Hematopoietic multipotent progenitor cell treated with erythropoietin and hydrocortisone succinate and interleukin-3 and kit ligand, for 17 days (in vitro differentiated cells): ENCODE measurements around the gene GFRA4.

Experiments
- DNase-seq: peaks from one replicate; pipeline ENCODE4 v3.0.0-alpha.2; 2015; ENCODE audit warnings: low spot score

Gene GFRA4

DNA sequence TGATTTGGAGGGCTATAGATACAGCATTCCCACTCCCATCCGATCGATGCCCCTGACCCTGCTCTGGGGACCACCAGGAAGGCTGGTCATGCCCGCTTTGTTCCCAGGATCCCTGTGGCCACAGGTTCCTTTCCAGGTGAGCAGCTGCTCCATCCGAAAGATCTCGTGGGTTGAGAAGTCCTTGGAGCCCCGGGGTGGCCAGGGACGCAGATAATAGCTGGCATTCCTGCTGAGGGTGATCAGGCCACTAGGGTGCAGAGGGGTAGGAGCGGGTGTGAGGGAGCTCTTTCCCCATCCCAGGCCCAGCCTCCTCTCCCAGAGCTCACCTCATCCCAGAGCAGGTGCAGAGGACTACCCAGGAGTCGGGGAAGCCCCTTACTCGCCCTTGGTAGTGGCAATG, 11.2 kb upstream of the GFRA4 start:
- DNase-seq: no peak

DNA sequence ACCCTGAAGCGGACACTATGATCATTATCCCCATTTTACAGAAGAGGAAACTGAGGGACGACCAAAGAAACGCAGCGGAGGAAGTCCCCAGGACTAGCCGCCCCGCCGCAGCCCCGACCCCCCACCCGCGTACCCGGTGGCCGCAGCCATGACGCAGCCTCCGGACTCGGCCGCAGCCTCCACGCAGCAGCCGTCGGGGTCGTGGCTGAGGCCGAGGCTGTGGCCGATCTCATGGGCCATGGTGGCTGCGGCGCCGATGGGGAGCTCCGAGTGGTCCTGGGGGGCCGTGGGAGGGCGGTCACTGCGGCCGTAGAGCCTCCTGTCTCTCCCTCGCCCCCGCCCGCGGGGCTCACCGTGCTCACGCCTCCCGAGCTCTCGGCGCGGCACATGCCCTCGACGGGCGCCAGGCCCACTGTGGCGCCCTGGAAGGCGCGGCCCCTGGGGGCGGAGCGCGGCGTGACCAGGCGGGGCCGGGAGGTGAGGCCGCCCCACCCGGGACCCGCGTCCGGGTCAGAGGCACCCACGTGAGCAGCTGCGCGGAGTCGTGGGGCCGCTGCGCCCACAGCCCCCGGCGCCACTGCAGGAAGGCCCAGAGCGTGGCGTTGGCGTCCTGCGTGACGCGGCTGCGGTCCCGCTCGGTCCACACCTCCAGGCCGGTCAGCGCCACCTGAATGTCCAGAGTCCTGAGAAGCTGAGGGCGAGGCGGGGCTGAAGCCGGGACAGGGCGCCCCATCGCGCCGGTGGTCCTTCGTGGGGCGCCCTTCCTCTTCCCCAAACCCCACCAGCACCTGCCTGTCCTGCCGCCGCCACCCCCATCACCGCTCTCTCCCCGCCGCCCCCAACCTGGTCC, 10.2 kb upstream of the GFRA4 start:
- no peak for DNase-seq

DNA sequence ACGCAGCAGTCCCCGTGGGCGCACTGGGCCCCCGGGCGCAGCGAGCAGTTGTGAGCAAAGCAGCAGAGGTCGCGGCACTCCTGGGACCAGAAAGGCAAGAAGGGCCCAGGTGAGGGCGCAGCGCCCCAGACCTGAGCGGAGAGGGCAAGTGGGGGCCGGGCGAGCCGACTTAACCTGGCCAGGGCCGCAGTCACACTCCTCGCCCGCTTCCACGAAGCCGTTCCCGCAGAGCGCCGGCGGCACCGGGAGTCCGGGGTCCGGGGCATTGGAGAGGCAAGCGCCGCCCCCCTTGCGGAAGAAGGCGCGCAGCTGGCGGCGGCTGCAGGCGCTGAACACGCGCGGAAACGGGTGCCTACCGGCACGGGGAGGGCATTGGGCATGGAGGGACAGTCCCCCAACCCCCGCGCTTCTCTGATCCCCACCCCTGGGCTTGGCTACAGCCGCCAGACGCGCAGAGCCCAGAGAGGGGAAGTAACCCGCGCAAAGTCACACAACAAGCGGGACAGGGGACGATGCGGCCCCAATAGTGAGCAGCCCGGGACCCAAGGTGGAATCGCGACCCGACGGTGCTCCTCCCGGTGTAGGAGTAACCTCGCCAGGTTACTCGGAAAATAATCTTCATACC, 9.5 kb upstream of the GFRA4 start:
- no peak for DNase-seq

DNA sequence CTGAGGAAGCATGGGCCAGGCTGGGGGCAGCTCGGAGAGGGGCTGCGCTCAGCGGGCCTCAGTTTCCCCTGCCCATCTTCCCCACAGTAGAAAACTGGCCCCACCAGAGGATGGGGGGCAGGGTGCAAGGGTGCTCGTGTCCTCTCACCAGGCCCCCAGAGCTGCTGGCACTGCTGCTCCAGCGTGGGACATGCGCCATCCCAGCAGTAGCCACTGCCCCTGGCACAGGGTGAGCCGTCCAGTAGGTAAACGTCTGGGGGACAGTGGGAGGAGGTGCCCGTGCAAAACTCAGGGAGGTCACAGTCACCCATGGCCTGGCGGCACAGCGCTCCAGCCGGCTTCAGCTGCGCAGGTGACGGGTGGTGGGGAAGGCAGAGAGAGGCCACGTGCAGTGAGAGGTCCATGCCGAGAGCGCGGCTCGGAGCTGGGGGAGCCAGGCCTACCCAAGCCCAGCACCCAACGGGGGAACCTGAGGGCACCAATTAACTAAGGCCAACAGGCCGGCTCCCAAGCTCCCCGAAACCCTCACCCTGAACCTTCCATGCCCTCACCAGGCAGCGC, 8.9 kb upstream of the GFRA4 start:
- DNase-seq: no peak

DNA sequence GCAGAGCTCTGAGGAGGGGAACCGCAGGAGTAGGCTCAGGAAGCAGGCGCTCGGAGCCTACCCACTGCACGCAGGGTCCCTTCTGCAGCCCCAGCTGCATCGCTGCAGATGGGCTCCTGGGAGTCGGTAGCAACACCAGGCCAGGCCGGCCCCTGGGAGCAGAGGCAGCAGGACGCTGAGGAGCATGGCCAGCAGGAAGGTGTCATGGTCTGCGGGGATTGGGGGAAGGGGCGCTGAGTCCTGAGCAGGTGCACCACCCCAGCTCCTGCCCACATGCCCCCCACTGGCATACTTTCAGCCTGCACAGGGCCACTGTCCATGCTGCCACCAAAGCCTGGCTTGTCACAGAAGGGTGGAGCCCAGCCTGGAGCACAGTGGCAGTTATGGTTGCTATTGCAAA, 7.7 kb upstream of the GFRA4 start:
- no peak for DNase-seq

DNA sequence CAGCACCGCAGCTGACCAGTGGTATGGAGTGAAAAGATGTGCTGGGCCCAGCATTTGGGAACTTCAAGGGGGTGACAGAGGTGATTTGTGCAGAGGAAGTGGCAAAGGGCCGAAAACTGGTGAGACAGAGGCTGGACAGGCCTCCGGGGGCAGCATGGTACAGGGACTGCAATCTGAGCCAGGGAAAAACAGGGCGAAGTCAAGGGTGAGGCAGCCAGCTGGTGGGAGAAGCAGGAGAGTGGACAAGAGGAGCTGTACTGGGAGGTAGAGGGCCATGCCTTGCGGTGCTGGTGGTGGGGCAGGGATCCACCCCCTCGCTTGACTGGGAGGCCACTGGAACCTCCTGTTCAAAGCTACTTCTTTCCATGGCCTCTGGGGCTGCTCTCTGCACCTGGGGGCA, 7.3 kb upstream of the GFRA4 start:
- no peak for DNase-seq

DNA sequence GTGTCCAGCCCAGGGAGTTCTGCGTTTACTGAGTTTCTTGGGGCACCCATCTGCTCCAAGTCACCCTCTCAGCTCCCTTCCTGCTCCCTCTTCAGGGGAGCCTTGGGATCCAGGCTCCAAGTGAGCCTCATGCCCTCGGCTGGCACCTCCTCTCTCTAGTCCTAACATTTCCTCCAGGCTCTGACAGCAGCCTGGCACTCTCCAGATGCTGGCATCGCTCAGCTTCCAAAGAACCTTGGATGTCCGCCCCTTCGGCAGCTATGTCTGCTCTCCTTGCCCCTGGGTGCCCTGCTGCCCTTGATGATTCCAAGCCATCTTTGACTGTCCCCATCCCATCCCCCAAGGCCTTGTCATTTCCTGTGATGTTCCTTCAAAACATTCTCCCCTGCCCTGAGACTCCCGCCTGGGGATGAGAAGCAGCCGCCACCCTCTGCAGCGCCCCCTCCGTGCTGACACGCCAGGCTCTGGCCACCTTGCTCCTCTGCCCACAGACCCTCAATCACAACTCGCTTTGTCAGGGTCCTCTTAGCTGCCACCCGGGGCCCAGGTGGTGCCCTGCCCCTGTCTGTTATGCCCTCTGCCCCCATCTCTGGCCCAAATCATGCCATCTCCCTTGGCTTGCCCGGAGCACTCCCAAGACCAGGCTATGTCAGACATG, 6.6 kb upstream of the GFRA4 start:
- DNase-seq: no peak

DNA sequence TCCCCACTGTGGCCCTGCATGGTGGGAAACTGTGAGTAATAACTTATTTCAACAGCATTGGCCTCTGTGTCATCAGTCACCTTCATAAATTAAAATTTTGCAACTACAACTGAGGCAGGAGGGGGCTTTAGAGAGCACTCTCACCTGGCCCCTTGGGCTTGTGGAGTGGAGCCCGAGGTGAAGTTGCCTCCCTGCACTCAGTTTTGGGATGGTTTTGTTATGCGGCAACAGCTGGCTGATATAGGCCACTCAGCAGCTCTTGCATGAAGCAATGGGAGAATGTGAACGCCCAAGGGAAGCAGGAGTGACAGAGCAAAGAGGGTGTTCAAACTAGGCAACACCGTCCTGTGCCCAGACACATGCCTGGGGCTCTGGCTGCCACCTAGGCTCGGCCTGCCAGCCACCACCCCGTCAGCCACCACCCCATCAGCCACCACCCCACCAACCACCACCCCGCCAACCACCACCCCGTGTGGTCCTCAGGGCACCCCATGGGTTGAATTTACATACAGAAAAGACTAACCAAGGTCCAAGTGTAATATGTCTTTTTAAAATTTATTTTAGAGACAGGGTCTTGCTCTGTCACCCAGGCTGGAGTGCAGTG, 4.3 kb upstream of the GFRA4 start:
- no peak for DNase-seq

DNA sequence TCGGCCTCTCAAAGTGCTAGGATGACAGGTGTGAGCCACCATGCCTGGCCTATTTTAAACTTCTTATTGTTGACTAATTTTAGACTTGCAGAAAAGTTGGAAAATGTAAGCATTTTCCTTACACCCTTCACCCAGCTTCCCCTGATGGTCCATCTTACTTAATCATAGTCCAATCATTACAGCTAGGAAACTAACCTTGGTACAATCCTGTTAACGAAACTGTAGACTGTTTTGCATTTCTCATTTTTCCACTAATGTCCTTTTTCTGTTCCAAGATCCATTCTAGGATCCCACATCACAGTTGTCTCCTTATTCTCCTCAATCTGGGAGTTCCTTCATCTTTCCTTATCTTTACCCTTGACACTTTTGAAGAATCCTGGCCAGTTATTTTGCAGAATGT, 659 bp upstream of the GFRA4 start:
- no peak for DNase-seq

DNA sequence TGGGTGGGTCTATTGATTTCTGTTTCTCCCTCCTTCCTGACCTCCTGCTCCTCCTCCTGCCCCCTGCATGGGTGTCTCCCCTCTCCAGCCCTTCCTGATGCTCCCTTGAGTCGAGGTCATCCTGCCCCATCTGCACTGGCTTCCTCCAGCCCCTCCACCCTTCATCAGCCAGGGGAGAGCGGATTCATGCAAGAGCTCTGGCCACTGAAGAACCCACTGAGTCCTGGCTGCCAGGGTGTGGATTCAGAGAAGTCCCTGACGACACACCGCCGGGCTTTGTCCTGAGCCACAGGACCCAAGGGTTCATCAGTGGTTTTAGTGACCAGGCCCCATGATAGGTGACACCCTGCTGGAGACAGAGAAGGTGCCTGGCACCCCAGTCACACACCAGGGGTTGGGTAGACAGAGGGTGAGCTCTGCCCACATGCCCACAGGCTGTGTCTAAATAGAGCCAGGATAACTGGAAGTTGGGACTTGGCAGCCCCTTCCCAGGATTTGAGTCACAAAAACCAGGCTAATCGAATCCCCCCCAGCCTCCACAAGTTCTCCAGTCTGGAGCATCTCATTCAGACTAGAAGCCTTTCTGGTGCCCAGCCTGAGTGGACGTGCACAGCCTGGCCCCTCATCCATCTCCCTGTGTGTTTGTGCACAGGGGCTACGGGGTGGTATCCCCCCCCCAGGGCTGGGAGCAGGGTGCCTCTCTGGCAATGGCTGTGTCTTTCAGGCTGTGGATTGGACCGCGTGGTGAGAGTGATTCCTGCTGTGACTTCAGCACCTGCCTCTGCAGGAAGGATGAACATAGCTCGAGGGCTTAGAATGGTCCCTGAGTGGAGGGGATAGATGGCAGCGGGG, 1.2 kb downstream of the GFRA4 start:
- no peak for DNase-seq

DNA sequence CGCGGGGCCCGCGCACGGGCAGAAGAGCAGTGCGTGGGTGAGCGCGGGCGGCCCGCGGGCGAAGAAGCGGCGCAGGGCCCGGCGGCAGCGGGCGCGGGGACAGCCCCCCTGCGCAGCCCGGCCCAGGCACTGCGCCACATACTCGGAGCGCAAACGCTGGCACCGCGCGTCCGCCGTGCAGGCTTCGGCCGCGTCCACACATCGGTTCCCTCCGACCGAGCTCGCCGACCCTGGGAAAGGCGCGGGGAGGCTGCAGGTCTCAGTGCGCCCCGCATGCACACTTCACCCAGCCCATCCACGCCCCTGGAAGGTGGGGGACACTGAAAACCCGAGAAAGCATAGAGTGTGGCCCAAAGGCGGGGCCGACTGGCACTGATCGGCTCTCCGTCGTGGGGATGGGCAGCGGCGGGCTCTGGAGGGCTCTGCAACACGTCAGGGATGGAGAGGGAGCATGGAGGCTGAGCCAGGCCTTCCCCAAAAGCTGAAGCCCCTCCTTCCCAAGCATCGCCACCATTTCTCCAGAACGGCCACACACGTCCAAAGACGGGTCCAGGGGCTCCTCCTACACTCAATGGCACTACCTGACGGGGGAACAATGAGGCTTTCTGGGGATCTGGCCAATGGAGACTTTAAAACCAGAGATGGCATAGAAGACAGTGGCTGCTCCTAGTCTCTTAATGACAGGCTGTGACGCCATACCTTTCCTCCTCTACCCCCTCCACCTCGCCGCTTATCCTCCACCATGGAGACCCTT, 2.0 kb downstream of the GFRA4 start:
- DNase-seq: no peak

DNA sequence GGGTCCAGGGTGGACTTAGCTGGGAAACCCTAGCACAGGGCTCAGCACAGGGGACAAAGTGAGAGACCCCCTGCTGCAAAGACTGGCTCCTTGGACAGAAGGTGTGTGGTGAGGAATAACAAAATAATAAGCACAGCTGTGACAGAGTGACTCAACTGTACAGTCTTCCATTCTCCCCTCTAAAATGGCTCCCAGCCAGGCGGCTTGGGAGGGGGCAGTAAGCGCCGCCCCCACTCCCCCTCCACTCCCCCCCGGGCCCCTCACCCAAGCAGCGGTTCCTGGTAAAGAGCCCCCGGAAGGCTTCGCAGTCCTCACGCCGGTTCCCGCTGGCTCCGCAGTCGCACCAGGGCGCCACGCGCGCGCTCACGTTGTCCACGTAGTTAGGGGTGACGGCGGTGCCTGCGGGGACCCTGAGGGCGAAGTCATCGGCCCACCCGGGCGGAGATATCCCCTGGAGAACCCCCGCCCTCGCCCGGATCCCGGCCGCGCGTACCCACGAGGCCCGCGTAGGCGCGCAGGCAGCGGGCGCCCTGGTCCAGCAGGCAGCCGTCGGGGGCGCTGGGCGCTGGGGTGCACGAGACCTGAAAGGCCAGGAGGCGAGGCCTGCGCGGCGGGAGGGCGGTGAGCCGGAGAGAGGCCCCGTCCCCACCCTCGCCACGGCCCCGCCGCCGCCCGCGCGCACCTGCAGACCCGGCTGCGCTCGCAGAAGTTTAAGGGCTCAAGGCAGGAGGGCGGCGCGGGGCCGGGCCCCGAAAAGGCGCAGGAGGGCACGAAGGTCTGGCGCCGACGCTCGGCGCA, 2.7 kb downstream of the GFRA4 start:
- DNase-seq: no peak

DNA sequence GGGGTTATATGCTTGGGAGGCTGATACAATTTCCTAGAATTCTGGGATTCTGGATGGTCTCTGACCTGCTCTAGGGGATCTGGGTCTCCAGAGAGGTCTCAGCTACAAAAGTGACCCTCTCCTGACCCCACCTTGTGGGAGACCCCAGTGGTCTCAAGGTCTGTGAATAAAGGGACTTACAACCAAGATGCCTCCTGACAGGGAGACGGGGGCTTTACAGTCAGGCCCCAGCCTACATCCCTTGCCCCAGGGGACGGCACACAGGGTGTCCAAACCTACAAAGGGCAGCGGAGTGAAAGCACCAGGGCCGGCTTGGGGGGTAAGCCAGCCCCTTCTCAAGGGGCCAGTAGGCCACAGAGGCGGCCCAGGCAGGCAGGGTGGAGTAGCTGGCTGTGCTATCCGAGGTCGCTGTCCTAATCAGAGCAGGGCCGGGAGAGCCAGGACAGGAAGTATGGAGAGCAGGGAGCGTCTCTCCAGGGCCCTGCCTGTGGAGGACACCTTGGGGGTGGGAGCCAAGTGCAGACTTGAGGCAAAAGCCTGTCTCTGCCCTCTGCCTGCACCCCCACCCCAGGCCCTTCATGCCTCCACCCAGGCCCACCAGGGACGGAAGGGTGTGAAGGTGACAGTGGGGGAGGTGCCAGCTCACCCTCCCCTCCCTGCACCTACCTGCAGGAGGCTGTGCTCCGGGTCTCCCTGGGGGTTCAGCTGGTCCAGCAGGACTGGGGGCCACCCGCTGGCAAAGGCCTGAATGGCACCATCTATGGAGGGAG, 3.5 kb downstream of the GFRA4 start:
- DNase-seq: no peak

DNA sequence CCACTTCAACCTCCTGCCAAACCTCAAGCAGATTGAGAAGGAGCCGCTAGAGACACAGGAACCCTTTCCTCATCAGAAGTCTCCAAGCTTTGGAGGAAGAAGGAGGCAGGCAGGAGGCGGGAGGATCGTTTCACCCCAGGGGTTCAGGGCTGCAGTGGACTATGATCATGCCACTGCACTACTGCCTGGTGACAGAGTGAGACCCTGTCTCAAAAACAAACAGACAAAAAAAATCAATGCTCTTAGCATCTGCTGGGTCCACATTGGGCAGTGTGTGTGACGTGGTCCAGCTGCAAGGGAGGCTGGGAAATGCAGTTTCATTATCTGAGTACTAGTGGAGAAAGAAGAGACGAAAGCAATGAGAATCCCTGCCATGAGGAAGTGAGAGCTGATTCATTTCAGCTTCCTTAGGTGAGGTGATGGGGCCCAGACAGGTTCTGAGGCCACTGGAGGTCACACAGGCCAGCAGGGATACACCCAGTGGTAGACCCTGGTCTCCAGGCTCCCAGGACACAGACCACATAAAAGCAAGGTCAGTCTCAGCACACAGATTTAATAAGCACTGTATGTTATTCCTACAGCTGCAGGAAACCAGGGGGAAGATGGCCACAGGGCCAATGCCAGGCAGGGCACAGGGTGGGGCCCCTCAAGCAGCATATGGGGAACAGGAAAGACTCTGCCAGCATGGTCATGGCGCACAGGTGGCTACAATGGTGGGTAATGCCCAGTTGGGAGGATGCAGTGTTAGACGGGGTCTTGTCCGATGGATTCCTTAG, 4.3 kb downstream of the GFRA4 start:
- no peak for DNase-seq

DNA sequence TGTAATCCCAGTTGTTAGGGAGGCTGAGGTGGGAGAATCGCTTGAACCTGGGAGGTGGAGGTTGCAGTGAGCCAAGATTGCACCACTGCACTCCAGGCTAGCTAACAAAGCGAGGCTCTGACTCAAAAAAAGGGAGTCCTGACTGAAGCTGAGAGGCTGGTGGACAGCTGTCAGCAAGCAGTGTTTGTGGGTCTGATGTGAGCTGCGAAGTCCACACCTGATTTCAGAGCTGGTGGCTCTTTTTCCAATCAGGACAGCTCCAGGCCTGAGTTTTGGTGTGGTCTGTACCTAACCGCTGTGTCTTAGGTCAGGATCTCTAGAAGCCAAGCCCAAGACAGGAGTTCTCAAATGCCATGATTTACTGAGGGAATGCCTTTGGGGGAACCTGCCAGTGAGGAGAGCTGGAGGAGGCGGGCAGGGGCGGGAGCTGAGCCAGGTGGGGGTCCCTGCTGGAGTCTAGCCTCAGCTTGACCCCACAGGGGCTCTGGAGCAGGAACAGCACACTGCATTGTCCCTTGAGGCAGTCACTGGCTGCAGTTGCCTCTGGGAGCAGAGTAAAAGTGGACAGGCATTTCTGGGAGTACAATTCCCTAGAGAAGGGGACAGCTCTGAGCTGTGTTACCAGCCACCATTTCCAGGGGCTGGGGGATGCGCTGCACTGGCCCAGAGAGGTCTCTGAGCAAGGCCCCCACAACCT, 5.0 kb downstream of the GFRA4 start:
- no peak for DNase-seq

DNA sequence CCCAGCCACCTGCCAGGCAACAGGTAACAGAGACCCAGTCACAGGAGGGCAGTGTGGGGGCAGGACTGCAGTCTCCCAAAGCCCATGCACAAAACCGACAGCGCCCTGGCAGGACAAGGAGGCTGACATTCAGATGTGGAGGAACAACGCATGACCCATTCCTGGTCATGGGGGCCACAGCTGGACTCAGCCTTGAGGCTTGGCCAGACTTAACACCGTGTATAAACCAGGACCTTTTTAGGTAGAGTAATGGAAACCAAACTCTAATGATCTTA, 8.1 kb downstream of the GFRA4 start:
- DNase-seq: no peak

DNA sequence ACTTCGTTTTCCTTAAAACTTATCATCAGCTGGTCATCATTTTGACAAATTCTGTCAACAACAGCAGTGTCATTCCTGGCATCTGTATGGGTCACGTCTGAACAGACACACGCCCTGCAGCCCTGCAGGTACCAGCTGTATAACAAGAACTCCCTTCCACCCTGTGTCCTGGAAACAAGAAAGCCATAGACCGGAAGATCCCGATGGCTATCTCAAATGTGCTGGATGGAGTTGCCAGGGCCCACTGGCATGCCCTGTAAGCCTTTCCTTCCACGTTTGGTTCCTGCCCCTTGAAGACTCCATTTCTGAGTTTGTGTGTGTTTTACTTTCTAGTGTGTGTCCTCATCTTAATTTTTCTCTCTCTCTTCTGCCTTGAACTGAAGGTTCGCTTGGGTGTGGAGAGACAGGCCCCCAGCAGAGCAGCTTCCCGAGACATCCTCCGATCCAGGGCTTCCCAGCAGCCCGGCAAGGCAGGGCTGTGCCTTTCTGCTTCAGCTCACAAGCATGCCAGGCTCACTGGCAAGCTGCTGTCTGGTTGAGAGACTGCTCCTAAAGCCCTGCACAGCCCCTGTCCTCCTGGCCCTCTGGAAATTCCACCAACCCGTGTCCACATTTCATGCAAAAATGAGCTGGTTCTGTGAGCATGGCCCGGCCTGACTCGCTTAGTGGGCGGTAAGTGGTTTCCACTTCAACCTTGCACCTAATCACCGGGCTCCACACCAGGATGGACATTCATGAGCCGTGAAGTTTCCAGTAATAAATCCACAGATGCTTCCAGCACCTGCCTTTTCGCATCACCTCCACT, 8.7 kb downstream of the GFRA4 start:
- DNase-seq: no peak
